Suppressor macrophage treated with lipopolysaccharide for 4 hours (primary cell): ENCODE results near the gene GRIK4.

Source experiments
- DNase-seq: peaks from one replicate; pipeline ENCODE4 v3.0.0-alpha.2; 2020

The GRIK4 gene

DNA sequence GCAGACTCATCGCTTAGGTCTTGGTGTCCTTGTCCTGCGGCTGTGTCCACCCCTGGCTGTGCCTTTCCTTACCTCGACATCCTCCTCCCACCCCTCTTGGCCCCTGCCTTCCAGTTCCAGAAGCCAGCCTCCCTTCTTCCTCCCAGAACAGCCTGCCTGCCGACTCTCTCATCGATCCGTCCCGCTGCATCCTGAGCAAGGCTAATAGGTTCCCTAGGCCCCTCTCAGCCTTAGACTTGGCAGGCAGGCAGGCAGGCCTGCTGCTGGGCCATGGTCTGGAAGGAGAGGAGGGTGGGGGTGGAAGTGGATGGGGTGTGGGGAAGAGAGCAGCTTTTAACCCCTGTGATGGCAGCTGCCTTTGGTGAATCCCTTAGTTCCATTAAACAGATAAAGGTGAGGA lies 315.6 kb downstream of the GRIK4 start:
- DNase-seq = no peak

DNA sequence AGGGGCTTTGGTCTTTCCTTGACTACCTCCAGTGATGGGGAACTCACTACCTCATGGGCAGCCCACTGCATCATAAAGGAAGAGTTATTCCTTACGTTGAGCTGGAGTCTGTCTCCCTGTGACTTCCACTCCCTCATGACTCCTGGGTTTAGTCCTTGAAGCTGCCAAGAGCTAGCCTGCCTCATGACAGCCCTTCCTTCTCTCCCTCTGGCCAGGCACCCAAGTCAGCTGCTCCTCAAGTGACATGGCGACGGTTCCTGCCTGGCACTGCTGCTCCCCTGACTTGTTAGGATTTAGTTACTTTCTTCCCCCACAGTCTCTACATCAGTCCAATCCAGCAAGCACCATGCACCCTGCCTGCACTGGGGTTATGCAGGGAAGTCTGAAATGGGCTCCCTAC lies 316.3 kb downstream of the GRIK4 start:
- DNase-seq = no peak

DNA sequence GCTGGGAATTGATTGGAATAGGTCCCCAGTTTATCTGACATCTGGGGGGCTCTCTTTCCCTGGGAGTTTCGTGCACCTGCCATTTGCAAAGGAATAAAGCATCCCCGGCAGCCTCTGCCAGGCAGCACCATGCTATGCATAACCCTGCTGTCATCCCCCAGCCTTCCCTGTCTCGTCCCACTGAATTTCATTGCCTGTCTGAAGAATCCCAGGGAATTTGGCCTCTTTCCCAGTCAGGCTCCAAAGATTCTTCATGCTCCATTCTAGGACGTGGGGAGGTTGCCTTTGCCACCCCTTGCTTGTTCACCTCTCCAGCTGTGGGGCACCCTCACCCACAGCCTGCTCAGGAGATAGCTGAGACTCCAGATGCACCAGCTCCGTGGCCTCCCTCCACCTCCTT lies 317.3 kb downstream of the GRIK4 start:
- DNase-seq = no peak

DNA sequence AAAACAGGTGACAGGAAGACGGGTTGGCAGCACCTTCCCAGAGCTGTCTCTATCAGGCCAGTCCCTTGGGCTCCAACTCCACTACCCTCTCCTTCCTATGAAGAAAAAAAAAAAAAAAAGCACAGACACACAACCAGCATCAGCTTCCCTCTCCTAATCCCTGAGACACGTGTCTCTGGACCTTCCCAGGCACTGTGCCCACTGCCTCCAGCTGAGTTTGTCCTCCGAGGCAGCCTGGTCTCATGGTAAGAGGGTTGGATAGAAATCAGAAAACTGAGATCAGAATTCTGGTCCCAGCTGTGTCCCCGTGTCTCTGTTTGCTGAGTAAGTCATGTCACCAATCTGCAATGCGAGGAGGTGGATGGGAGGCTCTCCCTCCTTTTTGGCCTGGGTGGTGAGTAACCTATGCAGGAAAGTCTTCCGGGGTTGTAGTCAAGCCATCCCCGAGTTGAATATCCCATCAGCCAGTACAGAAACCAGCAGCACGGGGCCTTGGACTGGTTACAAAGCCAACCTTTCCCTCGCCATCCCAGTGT lies 318.6 kb downstream of the GRIK4 start:
- DNase-seq = no peak

DNA sequence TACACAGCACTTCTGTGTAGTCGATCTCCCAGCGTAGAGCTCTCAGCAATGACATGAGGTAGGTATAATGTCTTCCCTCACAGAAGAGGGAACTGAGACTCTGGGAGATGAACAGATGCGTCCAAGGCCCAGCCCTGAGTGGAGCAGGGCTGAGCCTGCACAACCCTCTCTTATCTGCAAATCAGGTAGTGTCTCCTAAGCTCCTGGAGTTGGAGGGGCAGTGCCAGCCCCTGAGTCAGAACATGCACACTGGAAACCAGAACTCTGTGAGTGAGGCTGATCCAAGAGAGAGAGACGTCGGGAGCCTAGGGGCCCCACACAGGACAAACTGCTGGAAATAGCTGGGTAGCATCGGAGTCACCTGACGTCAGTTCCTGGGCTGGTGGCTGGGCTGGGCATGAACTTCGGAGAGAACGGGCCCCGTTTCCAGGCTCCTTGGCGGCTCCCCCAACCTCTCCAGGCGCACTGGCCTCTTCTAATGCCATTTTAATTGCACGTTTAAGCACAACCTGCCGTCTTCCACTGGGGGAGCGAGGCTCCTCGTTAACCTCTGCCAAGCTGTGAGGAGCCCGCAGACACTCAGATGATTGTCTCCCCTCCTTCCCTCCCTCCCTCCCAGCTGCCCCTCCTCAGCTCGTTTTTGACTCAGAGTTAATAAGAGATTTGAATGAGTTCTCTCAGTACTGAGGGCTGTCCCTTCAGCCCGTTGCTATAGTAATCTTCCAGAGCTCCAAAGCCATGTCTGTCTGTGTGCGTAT lies 321.1 kb downstream of the GRIK4 start:
- DNase-seq = no peak

DNA sequence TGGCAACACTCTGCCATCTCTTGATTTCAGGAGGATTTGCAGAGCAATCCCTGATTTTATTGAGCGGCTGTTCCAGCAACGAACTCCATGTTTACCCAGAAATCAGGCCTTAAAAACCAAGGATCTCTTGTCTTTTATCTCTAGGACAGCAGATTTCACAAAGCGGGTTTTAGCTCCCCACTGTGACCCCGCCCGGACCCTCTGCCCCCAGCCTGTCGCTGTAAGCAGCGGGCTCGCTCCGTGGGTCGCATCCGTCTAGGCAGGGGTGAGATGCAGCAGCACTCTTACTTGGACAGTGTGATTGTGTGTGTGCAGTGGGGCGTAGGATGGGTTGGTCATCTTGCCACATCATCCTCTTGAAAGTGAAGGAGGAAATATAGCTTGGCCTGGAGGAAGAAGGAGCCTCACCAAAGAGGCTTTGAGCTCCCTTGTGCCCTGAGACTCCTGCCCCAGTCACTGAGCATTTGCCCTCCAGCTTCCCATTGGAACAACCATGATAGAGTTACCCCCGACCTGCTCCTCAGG lies 323.2 kb downstream of the GRIK4 start:
- no peak for DNase-seq

DNA sequence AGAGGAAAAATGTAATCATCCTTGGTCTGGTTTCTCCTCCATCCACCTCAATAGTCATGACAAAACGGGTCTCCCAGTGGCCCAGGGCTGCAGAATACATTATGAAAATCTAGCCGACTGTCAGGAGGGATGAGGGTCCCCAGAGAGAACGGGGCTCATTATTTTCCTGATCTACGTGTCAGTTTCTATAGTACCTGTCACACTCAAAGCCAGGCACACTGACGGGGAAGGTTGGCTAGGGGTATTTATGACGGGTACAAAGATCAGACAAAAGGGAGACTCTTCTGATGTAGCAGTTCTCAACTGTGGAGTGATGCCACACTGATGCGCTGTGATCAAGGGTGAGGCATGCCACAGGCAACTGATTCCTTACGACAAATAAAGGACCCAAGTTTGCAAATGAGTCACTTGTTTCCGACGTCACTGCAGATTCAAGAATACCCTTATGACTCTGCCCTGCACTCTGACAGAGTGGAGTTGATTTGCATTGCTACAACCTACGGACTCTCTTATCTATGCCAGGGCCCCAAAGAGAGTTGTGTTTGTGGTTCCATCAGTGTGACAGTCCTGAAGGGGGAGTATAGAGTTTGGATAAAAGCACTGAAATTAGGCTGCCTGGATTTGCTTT lies 324.2 kb downstream of the GRIK4 start:
- peak; percentile 15 for DNase-seq

DNA sequence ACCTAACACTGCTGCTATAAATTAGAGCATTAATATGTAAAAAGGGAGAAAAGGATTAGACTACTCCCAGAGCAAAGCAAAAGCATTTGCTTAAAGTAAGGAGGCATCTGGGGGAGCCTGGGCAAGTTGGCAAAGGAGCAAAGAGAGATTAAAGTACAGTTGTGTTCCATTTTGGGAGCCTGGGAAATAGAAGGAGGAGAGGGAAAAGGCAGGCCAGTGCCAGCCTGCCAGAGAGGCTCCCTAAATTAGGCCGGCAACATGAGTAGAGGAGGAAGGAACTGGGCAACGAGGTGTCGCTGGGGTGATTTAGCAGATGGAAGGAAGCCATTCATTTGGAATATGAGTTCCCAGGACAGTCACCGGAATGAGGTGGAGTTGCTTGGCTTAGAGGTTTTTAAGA lies 326.1 kb downstream of the GRIK4 start:
- no peak for DNase-seq

DNA sequence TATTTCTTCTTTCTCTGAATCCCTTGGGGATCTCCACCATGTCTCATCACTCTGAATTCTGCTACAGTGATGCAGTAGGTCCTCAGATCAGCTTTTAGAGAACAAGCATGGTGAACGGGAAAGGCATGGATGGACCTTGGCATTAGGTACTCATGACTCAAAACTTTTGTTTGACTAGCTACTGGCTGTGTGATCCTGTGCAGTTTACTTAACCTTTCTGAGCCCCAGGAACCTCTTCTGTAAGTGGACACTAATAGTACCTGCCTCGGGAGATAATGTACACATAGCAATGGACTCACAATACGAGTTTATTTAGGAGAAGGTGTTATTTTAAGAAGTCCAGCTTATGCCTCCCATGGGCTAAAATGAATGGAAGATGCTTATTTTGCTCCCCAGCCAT lies 327.7 kb downstream of the GRIK4 start:
- no peak for DNase-seq

DNA sequence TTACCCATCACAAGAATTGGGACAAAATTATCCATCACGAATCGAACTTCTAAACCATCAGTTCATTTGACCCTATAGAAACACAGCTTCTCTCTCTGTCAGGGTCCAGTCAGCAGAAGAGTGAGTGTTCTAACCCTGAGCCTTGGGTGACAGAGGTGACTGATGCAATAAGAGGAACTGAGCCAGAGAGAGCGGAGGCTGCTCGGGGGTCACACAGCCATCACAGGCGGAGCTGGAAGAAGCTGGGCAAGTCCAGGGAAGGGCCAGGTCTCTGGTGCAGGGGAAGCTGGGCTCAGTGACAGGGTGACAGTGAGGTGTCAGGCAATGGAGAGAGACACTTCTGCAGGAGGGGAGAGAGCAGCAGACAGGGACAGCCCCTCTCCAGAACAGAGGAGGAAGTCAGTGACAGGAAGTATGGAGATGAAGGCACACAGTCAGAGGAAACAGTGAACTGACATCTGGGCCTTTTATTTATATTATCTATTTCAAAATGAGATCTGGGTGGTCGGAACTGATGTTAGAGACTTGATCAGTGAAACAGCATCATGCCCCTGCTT lies 328.4 kb downstream of the GRIK4 start:
- peak; percentile 68 for DNase-seq

DNA sequence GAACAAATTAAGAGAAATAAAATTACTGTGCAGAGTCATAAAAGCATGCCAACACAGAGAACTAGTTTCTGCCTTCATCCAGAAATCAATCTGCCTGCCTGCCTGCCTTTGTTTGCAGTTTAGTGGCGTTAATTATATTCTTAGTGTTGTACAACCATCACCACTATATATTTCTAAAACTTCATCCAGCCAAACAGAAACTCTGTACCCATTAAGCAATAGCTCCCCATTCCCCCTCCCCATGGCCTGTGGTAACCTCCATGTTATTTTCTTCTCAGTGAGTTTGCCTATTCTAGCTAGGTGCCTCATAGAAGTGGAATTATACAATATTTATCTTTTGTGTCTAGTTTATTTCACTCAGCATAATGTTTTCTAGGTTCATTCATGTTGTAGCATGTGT lies 329.1 kb downstream of the GRIK4 start:
- no peak for DNase-seq

DNA sequence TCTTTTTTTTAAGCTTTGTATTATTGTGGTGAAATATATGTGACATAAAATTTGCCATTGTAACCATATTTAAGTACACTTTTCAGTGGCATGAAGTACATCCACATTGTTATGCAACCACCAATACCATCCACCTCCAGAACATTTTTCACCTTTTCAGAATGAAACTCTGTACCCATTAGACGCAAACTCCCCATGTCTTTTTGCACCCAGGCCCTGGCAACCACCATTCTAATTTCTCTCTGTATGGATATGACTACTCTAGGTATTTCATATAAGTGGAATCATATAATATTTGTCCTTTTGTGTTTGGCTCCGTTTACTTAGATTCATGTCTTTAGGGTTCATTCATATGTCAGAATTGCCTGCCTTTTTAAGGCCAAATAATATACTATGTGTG lies 329.5 kb downstream of the GRIK4 start:
- no peak for DNase-seq

DNA sequence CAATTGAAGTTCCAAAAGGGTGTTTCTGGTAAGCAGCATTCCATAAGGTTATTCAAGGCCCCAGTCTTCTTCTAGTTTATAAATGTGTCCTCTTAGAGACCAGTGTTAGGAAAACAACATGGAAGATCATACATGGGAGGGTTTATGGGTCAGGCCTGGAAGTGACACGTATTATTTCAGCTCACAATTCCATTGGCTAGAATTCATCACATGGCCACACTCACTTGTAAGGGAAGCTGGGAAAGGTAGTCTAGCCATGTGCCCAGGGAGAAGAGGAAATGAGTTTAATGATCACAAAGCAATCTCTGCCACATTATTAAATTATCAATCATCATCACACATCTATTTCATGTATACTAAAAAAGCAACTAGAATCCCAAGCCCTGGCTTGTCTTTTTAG lies 330.6 kb downstream of the GRIK4 start:
- no peak for DNase-seq

DNA sequence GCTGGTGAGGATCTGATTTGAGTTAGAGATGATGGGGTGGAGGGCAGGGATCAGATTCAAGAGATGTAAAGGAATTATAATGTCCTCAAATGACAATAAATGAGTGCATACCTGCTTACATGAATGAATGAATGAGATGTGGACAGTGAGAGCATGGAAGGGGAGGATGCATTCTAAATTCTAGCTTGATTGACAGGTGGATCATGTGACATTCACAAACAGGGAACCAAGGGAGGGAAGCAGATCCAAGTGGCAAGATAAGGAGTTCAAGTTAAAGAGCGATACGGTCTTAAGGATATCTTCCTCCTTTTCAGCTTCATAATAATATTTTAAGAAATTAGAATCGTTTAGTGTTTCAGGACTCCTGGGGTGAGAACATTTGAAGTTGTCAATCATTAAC lies 341.9 kb downstream of the GRIK4 start:
- DNase-seq = no peak

DNA sequence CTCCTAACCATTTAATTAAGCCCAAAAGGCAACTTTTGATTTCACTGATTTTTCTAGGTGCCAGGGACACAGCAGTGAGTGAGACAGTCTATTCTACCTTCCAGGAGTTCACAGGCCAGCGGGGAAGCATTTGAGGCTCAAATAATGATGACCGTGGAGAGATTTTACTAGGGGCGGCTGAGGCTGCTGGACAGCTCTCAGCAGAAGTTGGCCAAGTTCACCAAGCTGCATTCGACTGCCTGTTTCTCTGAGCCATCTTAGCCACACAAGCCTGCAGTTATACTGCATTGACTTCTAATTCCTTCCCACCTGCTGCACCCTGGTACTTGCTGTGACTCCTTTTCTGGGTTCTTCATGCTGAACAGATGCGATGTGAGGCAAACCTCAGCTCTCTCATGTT lies 343.4 kb downstream of the GRIK4 start:
- DNase-seq = no peak

DNA sequence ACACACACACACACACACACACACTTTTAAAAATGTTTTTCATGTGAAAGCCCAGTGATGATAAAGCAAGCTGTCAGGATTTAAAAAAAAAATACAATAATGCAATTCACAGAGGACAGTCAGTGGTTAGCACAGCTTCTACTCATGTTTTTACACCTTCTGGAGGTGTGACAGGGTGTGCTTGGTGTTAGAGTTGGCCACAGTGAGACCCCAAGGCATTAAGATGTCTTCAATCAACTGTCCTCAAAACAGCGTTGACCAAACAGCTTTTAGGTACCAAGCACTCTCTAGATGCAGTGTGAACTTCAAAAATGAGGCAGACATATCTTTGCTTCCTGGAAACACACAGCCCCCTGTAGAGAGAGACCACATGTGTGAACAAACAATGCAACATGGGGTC lies 346.0 kb downstream of the GRIK4 start:
- no peak for DNase-seq

DNA sequence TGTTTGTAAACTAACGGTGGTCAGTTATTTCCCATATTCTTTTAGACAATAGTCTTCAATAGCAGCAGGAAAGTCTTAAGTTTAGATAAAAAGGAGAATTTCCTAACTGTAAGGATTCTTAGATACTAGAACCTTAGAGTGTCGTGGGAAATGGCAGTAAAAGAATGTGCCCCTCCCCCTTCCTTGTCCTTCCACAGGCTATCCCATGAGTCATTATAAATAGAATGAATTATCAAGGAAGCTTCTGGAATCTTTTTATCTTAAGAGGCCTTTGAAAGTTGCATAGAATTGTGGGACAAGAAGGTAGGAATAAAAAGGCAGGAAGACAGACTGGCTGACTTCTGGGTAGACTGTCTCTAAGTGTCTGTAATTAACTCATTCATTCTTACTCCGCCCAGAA lies 347.2 kb downstream of the GRIK4 start:
- DNase-seq = no peak

DNA sequence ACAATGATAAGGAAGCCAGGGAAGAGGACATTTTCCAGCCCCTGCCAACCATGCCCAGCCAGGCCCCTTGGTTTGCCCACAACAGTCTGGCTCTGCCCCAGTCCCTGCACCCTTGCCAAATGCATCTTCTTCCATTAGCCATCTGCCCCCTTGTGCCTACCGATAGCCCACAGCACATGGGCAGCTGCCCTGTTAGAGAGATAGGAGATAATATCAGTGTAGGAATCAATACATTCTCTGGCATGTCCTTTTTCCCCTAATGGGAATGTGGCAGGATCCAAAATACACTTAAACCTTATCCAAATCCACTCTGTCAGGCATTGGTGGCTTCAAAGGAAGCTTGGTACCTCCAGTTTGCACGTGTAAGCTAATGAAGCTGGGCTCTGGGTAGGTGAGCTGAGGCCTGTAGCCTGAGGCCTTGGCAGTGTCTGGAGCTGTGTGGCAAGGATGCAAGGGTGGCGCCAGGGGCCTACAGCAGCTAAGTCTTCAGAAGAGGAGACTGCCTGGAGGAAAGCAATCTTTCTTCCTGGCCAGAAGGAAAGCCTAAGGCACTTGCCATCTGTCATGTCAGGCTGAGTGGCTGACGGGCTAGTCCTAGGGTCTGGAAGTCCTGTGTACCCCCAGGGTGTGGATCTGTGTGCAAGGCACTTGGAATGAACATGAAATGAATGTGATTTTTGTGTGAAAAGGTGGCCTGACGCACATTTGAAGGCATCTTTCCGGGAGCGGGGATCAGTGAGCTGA lies 348.2 kb downstream of the GRIK4 start:
- DNase-seq = no peak

DNA sequence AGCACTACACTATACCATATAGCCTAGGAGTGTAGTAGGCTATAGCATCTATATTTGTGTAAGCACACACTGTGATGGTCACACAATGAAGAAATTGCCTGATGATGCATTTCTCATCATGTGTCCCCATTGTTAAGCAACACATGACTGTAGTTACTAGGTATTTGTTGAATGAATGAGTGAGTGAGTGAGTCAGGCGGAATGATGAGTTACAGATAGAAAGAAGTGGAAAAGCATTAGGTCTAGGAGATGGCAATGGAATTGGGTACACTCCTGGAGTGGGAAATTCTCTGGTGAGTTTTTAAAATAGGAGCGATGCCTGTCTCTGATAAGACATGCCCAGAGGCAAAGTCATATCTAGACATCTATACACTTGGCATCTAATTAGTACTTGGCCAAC lies 351.8 kb downstream of the GRIK4 start:
- peak; percentile 15 for DNase-seq

DNA sequence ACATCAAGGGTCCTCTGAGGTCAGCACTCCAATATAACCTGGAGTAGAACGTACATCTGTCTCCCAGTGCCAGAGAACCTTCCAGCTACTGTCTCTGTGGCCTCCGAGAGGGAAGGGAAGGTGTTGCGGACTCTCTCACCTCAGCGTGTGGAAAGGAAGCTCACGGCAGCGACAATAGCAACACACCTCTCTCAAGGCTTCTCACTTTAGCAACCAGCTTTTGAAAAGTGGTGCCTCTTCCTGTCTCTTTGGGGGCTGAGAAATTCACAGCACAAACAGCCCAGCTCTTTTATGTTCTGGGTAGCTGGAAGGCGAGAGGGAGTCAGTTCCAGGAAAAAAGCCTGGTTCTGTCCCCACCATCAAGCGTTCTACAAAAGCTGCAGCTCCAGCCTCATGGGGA lies 355.5 kb downstream of the GRIK4 start:
- DNase-seq = no peak

DNA sequence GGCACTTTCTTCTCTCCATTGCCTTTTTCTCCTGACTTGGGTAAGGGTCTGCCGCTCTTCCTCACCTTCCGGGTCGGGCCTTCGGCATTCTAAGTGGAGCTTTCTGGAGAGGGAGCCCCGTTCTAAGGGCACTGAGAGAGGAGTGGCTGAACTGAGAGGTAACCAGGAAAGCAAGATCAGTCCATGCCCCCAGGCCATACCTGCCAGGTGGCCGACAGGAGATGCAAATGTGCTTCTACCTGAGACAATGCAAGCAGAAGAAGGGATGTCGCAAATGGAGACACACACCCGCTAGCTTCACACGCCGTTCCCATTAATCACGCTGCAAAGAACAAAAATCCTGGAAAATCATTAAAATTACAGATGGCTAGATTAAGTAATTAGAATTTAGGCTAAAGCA lies 356.0 kb downstream of the GRIK4 start:
- DNase-seq = no peak

DNA sequence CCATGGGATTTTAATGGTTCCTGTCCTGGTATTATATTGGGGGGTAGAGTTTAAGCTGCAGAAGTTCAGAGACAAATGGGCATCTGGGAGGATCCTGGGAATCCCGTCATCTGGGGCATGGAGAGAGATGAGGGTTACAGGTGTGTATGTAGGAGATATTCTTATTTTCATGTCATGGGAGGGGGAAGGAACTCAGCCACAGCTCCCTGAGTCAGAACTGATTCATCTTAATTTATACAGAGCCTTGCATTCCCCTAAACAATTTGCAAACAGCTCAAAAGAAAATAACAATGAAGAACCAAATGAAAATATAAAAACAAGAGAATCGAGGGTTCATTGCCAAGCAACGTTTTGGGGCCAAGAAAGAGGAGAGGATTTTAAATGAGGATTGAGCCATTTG lies 356.4 kb downstream of the GRIK4 start:
- DNase-seq = no peak

DNA sequence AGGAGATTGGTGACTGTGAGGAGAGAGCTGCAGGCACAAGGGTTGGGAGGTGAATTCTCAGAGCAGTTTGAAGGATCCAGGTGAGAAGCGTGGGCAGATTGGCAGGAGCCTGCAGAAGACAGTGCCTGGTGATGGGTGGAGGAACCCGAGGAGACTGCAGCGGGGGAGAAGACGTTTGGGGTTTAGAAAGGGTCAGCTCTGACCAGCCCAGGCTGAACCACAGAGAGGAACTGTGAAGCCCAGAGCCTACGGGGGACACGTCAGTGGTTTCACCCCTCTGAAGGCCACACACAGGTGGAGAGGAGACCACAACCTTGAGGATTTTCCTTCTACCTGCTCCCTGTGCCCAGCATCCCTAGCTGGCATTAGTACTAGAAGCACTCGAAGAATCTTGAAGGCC lies 357.5 kb downstream of the GRIK4 start:
- DNase-seq = no peak
